AG09319 (cell line): ENCODE results near the gene TMEM169.

Source experiments
- DNase-seq: peaks from one replicate; pipeline ENCODE4 v3.0.0-alpha.2; 2010; ENCODE audit warnings: low read depth; ENCODE audit errors: extremely low read depth
- CTCF ChIP-seq: IDR thresholded peaks from 2 replicates; pipeline ENCODE4 v1.5.1; 2011; ENCODE audit warnings: low read depth, mild to moderate bottlenecking, inconsistent platforms, low read length, moderate library complexity

TMEM169 gene

GRCh38 chr2:216147172-216148131, 65.7 kb downstream of the TMEM169 start:
- TF ChIP-seq CTCF = no peak
- no peak for DNase-seq

- no peak for DNase-seq
- TF ChIP-seq CTCF = no peak
These were observed 67.3 kb downstream of the TMEM169 start for GRCh38 chr2:216148983-216149382.

- TF ChIP-seq CTCF = no peak
- DNase-seq = no peak
These were observed 68.0 kb downstream of the TMEM169 start for GRCh38 chr2:216149741-216150140.

- DNase-seq = no peak
- peak; percentile 6 for TF ChIP-seq CTCF
These were observed 69.8 kb downstream of the TMEM169 start for GRCh38 chr2:216151313-216152025.
